Fibroblast of lung (primary cell): ENCODE data around the gene ENTPD6. TPM values are rescaled to one million over a fixed set of nuclear protein-coding genes. Genes with fewer than 3 reads are reported as not detected.

Source experiments
- DNase-seq, 2 donors: peaks; one replicate each; pipeline versions ENCODE4 v3.0.0 to v3.0.0-alpha.2; 2010; ENCODE audit warnings: low read depth in 2 of 2
- H2AFZ ChIP-seq: 2 replicates; pipeline ENCODE4 v1.5.1; 2012; ENCODE audit warnings: low read length, control low read depth, inconsistent platforms
- H3K27ac ChIP-seq: 2 replicates; pipeline ENCODE4 v1.5.1; 2011; ENCODE audit warnings: low read length, control low read depth; ENCODE audit not compliant: insufficient read depth
- H3K27me3 ChIP-seq: 2 replicates; pipeline ENCODE4 v1.5.1; 2011; ENCODE audit warnings: mild to moderate bottlenecking, low read length; ENCODE audit not compliant: control insufficient read depth, insufficient read depth
- H3K36me3 ChIP-seq: 2 replicates; pipeline ENCODE4 v1.5.1; 2011; ENCODE audit warnings: low read length; ENCODE audit not compliant: control insufficient read depth, insufficient read depth
- H3K4me1 ChIP-seq: 2 replicates; pipeline ENCODE4 v1.5.1; 2011; ENCODE audit warnings: low read length; ENCODE audit not compliant: control insufficient read depth, insufficient read depth; ENCODE audit errors: extremely low read depth
- H3K4me2 ChIP-seq: 2 replicates; pipeline ENCODE4 v1.5.1; 2011; ENCODE audit warnings: low read length, control low read depth; ENCODE audit not compliant: insufficient read depth; ENCODE audit errors: extremely low read depth
- H3K4me3 ChIP-seq, 4 experiments: fragments of 200-600 bp in 1 of 4; sonication (generic) in 1 of 4; replicated peaks in 1 of 4; 2 replicates each; pipeline ENCODE4 v1.5.1; 2011 to 2016; ENCODE audit warnings: low read length in 4 of 4, low read depth in 3 of 4, mild to moderate bottlenecking in 3 of 4, control low read depth in 2 of 4, inconsistent platforms in 1 of 4, mixed read lengths in 1 of 4; ENCODE audit not compliant: insufficient read depth in 1 of 4; ENCODE audit errors: control extremely low read depth in 1 of 4
- H3K79me2 ChIP-seq: 2 replicates; pipeline ENCODE4 v1.5.1; 2012; ENCODE audit warnings: mild to moderate bottlenecking, low read length, inconsistent platforms; ENCODE audit not compliant: control insufficient read depth, insufficient read depth
- H3K9ac ChIP-seq: 2 replicates; pipeline ENCODE4 v1.5.1; 2011; ENCODE audit warnings: mild to moderate bottlenecking, low read length, control low read depth; ENCODE audit not compliant: insufficient read depth
- H3K9me3 ChIP-seq: 2 replicates; pipeline ENCODE4 v1.5.1; 2012; ENCODE audit warnings: low read depth, low read length; ENCODE audit not compliant: control insufficient read depth, insufficient read depth
- H4K20me1 ChIP-seq: 2 replicates; pipeline ENCODE4 v1.5.1; 2011; ENCODE audit warnings: low read length; ENCODE audit not compliant: control insufficient read depth, insufficient read depth; ENCODE audit errors: extremely low read depth
- CTCF ChIP-seq, 2 donors: IDR thresholded peaks in 1 of 2; conservative IDR thresholded peaks in 1 of 2; 1 replicate in 1 of 2; 2 replicates in 1 of 2; pipeline ENCODE4 v1.5.1; 2011 to 2012; ENCODE audit warnings: low read length in 2 of 2, control low read depth in 1 of 2, inconsistent platforms in 1 of 2, low read depth in 1 of 2, mild to moderate bottlenecking in 1 of 2
- EZH2 ChIP-seq: IDR thresholded peaks from 2 replicates; pipeline ENCODE4 v1.5.1; 2012; ENCODE audit warnings: low read length, control low read depth, mild to moderate bottlenecking; ENCODE audit errors: missing control alignments
- polyA plus RNA-seq, 2 donors: library from polyadenylated mRNA; depleted of rRNA in 1 of 2; stranded (reverse) in 1 of 2; unstranded in 1 of 2; fragments of >200 nt; gene quantifications; 2 replicates each; pipeline ENCODE4 v1.2.1, GENCODE V29; 2011 to 2012; ENCODE audit warnings: missing spikeins in 1 of 2
- total RNA-seq: library from RNA; depleted of rRNA; stranded (reverse); fragments of >200 nt; gene quantifications from 2 replicates; pipeline ENCODE4 v1.2.1, GENCODE V29; 2014

The ENTPD6 gene
- total and polyA plus RNA-seq, 2 donors (not counting 1 experiment from before 2014, with no cell fraction given) = 45.7 to 56.5 TPM

- Histone ChIP-seq H3K36me3 (peaks cover 2% of the 10 kb centered on the region), H3K9me3 (no peaks in the 10 kb centered on the region), H2AFZ (no peak overlapping the region), H3K27me3 (no peaks in the 10 kb centered on the region), H3K4me3 (peak overlapping the region; percentile 70 to 92 (median 87)), H3K4me2 (peak overlapping the region; percentile 90), H3K9ac (no peak overlapping the region), H3K79me2 (peaks cover 57% of the 10 kb centered on the region), H4K20me1 (no peaks in the 10 kb centered on the region), H3K27ac (peak overlapping the region; percentile 10), H3K4me1 (peaks cover 6% of the 10 kb centered on the region)
- peak; percentile 25 to 46 for DNase-seq
- TF ChIP-seq CTCF (conservative IDR thresholded peaks at IDR 0.05 in 1 of 2, IDR thresholded peaks at IDR 0.05 in 1 of 2; ENCODE audit: low read depth in 1 of 2, low read length in 2 of 2) (peak in 1 of 2 donors; percentile 3), EZH2 (no peak)
Observed at GRCh38 chr20:25249198-25249931, 53.9 kb downstream of the ENTPD6 start.

DNA sequence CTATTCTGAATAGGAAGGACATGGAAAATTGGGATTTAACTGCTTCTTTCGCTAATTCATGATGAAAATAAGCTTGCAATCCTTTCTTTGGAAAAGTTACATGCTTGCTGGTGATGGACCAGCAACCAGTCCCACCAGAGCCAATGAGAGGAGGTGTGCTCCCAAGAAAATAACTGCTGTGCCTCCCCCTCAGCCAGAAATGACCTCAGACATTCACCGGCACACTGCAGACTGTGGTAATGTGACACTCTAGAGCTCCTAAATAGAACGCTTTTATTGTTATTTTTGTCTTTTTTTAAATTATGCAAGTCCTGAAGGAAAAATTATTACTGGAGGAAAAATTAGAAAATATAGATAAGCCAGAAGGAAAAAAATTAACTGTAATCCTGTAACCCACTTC is 55.0 kb downstream of the ENTPD6 start:
- Histone ChIP-seq H3K79me2 (peaks cover 68% of the 10 kb centered on the region), H3K27ac (no peak overlapping the region), H3K27me3 (no peaks in the 10 kb centered on the region), H2AFZ (no peak overlapping the region), H3K4me3 (peak overlapping the region in 2 of 4 experiments; percentile 22 to 71), H3K9ac (no peak overlapping the region), H3K9me3 (no peaks in the 10 kb centered on the region), H3K4me2 (peak overlapping the region; percentile 69), H4K20me1 (peaks cover 2% of the 10 kb centered on the region), H3K36me3 (peaks cover 3% of the 10 kb centered on the region), H3K4me1 (peaks cover 6% of the 10 kb centered on the region)
- TF ChIP-seq CTCF (conservative IDR thresholded peaks at IDR 0.05 in 1 of 2, IDR thresholded peaks at IDR 0.05 in 1 of 2; ENCODE audit: low read depth in 1 of 2, low read length in 2 of 2) (no peak), EZH2 (no peak)
- DNase-seq = peak in 1 of 2 donors; percentile 45

GRCh38 chr20:25251019-25251418 is 55.5 kb downstream of the ENTPD6 start:
- H3K4me2 ChIP-seq = no peak overlapping the region
- H4K20me1 ChIP-seq = peaks cover 2% of the 10 kb centered on the region

More at GRCh38 chr20:25251019-25251418, 55.5 kb downstream of the ENTPD6 start:
- TF ChIP-seq CTCF (conservative IDR thresholded peaks at IDR 0.05 in 1 of 2, IDR thresholded peaks at IDR 0.05 in 1 of 2; ENCODE audit: low read depth in 1 of 2, low read length in 2 of 2) = no peak
- no peak for TF ChIP-seq EZH2
- no peaks in the 10 kb centered on the region for H3K9me3 ChIP-seq
- peaks cover 6% of the 10 kb centered on the region for H3K4me1 ChIP-seq
- no peaks in the 10 kb centered on the region for H3K27me3 ChIP-seq
- H3K27ac ChIP-seq = no peak overlapping the region
- H3K9ac ChIP-seq = no peak overlapping the region
- H3K36me3 ChIP-seq = peaks cover 3% of the 10 kb centered on the region
- peak overlapping the region in 1 of 4 experiments; percentile 71 for H3K4me3 ChIP-seq
- no peak overlapping the region for H2AFZ ChIP-seq
- peaks cover 72% of the 10 kb centered on the region for H3K79me2 ChIP-seq
- no peak for DNase-seq
